ENCODE measurements around the gene PMPCA.

PMPCA gene

DNA sequence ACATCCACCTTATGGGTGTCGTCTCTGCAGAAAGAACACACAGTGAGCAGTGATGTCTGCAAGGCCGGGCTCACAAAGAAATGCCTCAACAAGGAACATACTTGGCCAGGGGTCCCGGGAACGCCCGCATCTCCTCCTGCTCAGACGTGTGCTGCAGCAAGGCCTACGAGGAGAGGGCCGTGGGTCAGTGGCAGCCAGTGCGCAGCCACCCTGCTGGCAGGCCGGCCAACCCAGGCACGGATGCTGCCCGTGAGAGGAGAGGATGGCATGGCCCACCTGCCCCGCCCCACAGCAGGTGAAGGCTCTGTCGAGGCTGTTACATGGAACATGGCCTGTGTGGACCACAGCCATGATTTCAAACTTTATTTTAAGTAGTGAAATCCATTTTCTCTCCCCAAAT, 53.1 kb downstream of the PMPCA start:
- no peak for DNase-seq

DNA sequence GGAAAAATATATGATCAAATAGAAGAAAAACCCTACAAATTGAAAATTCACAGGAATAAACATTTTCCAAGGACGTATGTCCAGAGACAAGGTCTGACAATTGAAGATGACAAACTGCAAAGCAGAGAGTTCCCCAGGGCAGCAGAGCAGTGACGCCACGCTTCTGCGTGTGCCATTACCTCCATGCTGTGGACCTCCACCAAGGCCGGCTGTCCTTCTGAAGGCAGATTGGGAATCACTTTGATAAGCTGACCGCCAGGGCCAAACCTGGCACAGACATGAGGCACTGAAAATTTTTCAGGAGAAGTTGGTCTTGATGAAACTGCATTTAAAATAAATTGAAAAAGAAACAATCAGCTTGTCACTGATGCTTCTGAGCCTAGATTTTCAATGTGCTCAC, 53.8 kb downstream of the PMPCA start:
- DNase-seq, result no peak

DNA sequence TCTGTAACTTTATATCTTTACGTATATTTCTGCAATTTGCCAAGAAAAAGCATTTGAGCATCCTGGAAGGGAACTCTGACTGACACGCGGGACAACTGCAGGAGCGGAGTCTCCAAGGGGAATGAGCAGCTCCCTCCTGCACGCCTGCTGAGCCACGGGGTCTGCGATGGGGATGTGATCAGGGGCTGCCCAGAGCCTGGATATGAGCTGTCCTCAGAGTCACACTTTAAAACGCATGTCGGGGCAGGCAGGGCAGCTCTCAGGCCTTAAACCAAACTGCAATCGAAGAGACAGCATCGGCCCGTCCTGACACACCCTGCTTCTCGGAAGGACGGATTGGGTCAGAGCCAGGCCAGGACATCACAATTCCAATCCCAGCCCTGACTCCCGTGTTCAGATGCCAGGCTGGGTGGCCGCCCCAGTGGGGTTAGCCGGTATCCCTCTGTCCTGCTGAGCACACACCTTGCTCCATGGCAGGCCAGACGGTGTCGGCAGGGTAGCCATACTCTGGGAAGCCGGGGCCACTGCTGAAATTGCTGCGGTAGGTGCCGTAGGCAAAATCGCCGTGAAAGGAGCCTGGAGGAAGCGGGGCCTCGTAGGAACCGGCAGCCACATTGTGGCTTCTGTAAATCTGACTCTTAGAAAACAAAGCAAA, 55.2 kb downstream of the PMPCA start:
- no peak for DNase-seq

DNA sequence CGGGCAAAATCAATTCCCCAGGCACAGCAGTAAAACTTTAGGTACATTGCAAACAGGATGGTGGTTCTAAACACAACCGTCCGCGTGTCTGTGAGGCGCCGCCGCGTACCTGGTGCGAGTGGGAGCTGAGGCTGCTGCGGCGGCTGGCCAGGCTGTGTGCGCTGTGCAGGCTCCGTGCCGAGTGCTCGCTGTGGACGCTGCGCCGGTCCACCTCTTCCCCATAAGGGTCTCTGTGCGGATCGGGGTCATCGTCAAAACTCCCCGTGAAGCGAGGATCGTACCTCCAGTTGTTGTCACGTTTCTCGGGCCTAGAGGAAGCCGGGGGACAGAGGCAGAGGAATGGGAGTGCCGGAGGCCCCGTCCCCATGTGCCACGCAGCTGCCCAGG, 55.7 kb downstream of the PMPCA start:
- no peak for DNase-seq

GRCh38 chr9:136467766-136468165, 57.3 kb downstream of the PMPCA start:
- no peak for DNase-seq

DNA sequence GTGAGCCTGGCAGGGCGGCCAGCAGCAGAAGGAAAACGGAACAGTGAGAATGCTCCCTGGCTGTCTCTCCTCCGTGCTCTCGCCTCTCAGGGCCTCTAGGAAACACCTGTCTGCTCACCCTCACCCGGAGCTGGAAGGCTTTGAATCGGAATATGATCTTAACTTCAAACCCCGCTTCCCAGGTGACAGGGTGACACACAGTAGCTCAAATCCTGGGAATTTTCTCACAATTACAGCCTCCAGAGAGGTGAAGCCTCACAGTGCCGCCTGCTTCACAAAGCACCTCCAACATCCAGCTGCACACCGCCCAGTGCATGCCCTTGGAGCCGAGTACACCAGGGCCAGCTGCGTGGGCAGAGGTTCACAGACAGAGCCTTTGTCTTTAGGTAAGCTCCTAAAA, 59.9 kb downstream of the PMPCA start:
- DNase-seq, result no peak

DNA sequence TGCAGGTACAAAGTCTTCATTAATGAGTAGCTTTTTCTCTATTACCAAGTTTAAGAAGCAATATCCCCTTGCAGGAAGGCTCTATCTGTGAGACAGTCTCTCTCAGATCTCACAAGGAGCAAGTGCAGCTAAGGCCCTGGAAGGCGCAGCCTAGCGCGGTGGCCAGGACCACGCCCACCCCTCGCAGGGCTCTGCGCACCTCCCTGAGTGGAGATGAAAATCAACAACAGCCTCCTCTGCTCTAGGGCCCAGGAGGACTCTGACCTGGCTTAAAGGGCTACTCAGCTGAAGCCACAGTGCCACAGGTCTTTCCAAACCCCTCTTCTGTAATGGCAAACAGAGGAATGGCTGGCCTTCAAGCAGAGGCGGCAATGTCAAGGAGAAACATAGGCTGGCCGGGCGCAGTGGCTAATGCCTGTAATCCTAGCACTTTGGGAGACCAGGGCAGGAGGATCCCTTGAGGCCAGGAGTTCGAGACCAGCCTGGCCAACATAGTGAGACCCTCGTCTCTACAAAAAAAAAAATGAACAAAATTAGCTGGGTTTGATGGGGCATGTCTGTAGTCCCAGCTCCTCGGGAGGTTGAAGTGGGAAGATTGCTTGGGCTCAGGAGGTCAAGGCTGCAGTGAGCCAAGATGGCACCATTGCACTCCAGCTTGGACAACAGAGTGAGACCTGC, 60.5 kb downstream of the PMPCA start:
- DNase-seq, result no peak

- no peak for DNase-seq
Measured at GRCh38 chr9:136471802-136472487, 61.5 kb downstream of the PMPCA start.

DNA sequence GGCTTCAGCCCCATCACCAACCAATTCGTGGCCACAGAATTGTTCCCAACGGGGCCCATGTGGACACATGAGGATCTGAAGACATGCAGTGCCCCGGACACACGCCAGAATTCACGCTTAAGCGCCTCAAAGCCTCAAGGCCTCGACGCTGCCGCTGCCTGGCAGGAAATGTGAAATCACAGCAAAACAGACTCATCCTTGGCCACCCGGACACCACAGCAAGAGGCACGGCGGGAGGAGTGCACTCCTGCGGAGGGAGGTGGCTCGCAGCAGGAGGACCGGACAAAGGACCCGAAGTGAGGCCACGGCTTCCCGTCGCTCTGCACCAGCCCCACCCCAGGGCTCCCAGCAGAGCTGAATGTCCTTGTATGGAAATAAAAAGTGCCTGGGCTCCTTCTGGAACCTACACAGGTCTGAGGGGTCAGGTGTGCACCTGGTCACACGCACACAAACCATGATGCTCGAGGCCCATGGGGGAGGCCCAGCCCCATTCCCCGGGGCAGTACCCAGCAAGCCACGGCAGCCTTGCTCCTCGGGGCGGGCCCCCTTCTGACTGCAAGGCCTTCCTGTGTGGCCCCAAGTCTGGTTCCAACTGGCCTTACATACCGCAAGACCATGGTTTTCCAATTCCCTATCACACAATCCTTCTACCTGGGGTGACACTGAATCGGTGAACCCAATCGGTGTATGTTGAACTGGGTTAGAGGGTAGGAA, 62.3 kb downstream of the PMPCA start:
- no peak for DNase-seq

DNA sequence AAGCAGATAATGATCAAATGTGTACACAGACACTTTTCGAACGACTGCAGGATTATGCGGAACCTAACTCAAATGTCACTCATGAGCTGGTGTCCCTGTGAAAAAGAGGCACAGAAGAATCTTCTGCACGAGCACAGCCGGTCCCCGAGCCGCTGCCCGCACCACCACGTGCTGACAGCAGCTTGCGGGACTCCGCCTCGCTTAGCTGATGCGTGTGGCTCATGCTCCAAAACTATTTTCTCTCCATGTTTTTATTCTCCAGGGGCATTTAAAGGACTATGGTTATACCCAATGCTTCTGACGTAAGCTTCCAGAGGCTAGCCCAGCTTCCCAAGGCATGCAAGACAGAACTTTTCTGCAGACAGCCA, 62.9 kb downstream of the PMPCA start:
- DNase-seq, result no peak
